Prostate gland (tissue), 2 donors: ENCODE measurements around the gene ZNF841.

Experiments used
- CTCF ChIP-seq, 4 experiments: fragments of 200-600 bp in 2 of 4; fragments of 450-650 bp in 2 of 4; sonication (generic) in 2 of 4; IDR thresholded peaks; 1 replicate in 3 of 4; 2 replicates in 1 of 4; pipeline ENCODE4 v1.5.1; 2016 to 2019; ENCODE audit warnings: antibody characterized with exemption in 4 of 4, mild to moderate bottlenecking in 2 of 4, moderate library complexity in 2 of 4
- POLR2A ChIP-seq: fragments of 450-650 bp; IDR thresholded peaks from one replicate; pipeline ENCODE4 v1.6.1; 2016; ENCODE audit warnings: antibody characterized with exemption, mild to moderate bottlenecking
- POLR2AphosphoS5 ChIP-seq: sonication (generic); formaldehyde crosslinking; IDR thresholded peaks from one replicate; pipeline ENCODE4 v1.6.1; 2017; ENCODE audit warnings: antibody characterized with exemption

GRCh38 chr19:52039169-52039568, 56.4 kb downstream of the ZNF841 start:
- no peak for TF ChIP-seq CTCF (IDR thresholded peaks at IDR 0.05)
- no peak for TF ChIP-seq POLR2A
- TF ChIP-seq POLR2AphosphoS5, result no peak
